GM10266 (cell line): Measurements from ENCODE around the gene UBAP2L.
"Not testable (repeated sequence)": the region's sequence is repeated elsewhere in the genome, so short reads cannot be mapped to it uniquely, and the experiment has no call there.

ENCODE experiments used
- DNase-seq: peaks from one replicate; pipeline ENCODE4 v3.0.0; 2012; ENCODE audit errors: extremely low spot score
- TF ChIP-seq, protein P1 (sequence below): IDR thresholded peaks from 2 replicates; pipeline ENCODE4 v1.5.1; 2012; ENCODE audit warnings: mild to moderate bottlenecking, low read depth; ENCODE audit not compliant: control insufficient read depth, insufficient read depth; ENCODE audit errors: missing control alignments

UBAP2L gene

GRCh38 chr1:154272217-154272998 lies 51.7 kb downstream of the UBAP2L start, which contains the start of gene HAX1:
Gene HAX1 (plus strand): TSS chr1:154272629. CDS start chr1:154272724, 95 bp downstream.
- TF ChIP-seq, protein P1, sequence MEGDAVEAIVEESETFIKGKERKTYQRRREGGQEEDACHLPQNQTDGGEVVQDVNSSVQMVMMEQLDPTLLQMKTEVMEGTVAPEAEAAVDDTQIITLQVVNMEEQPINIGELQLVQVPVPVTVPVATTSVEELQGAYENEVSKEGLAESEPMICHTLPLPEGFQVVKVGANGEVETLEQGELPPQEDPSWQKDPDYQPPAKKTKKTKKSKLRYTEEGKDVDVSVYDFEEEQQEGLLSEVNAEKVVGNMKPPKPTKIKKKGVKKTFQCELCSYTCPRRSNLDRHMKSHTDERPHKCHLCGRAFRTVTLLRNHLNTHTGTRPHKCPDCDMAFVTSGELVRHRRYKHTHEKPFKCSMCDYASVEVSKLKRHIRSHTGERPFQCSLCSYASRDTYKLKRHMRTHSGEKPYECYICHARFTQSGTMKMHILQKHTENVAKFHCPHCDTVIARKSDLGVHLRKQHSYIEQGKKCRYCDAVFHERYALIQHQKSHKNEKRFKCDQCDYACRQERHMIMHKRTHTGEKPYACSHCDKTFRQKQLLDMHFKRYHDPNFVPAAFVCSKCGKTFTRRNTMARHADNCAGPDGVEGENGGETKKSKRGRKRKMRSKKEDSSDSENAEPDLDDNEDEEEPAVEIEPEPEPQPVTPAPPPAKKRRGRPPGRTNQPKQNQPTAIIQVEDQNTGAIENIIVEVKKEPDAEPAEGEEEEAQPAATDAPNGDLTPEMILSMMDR: peak; percentile 88
- peak; percentile 93 for DNase-seq

- TF ChIP-seq, protein P1: no peak
- DNase-seq: no peak
Observed at GRCh38 chr1:154272999-154273563, 52.3 kb downstream of the UBAP2L start.

DNA sequence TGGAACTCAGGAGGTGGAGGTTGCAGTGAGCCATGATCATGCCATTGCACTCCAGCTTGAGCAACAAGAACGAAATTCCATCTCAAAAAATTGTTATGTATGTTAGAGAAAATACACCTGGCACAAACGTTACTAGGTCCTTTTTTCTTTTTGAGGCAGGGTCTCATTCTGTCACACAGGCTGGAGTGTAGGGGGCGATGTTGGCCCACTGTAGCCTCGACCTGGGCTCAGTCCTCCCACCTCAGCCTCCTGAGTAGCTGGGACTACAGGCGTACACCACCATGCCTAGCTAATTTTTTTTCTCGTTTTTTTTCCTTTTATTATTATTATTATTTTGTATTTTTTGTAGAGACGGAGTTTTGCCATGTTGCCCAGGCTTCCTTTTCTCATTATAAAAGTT lies 56.0 kb downstream of the UBAP2L start:
- no peak for DNase-seq
- TF ChIP-seq, protein P1: peak; percentile 45

DNA sequence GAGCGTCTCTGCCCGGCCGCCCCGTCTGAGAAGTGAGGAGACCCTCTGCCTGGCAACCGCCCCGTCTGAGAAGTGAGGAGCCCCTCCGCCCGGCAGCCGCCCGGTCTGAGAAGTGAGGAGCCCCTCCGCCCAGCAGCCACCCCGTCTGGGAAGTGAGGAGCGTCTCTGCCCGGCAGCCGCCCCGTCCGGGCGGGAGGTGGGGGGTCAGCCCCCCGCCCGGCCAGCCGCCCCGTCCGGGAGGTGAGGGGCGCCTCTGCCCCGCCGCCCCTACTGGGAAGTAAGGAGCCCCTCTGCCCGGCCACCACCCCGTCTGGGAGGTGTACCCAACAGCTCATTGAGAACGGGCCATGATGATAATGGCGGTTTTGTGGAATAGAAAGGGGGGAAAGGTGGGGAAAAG lies 66.8 kb downstream of the UBAP2L start:
- DNase-seq: not testable (repeated sequence)

GRCh38 chr1:154288661-154289060 lies 67.9 kb downstream of the UBAP2L start:
- DNase-seq: no peak
- TF ChIP-seq, protein P1: no peak

- TF ChIP-seq, protein P1: no peak
- DNase-seq: no peak
Observed at GRCh38 chr1:154290921-154291320, 70.2 kb downstream of the UBAP2L start.

- no peak for DNase-seq
- TF ChIP-seq, protein P1: no peak
Observed at GRCh38 chr1:154295408-154296235, 74.9 kb downstream of the UBAP2L start.
